ENCODE data around the gene RARB.

RARB gene

GRCh38 chr3:25460751-25461150, 32.7 kb downstream of the RARB start:
- no peak overlapping the region for H3K4me3 ChIP-seq (ENCODE audit: low read depth, low read length)
- TF ChIP-seq, protein P1, sequence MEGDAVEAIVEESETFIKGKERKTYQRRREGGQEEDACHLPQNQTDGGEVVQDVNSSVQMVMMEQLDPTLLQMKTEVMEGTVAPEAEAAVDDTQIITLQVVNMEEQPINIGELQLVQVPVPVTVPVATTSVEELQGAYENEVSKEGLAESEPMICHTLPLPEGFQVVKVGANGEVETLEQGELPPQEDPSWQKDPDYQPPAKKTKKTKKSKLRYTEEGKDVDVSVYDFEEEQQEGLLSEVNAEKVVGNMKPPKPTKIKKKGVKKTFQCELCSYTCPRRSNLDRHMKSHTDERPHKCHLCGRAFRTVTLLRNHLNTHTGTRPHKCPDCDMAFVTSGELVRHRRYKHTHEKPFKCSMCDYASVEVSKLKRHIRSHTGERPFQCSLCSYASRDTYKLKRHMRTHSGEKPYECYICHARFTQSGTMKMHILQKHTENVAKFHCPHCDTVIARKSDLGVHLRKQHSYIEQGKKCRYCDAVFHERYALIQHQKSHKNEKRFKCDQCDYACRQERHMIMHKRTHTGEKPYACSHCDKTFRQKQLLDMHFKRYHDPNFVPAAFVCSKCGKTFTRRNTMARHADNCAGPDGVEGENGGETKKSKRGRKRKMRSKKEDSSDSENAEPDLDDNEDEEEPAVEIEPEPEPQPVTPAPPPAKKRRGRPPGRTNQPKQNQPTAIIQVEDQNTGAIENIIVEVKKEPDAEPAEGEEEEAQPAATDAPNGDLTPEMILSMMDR (IDR thresholded peaks at IDR 0.05; ENCODE audit: borderline replicate concordance, insufficient read depth, low read depth, low read length) = no peak

DNA sequence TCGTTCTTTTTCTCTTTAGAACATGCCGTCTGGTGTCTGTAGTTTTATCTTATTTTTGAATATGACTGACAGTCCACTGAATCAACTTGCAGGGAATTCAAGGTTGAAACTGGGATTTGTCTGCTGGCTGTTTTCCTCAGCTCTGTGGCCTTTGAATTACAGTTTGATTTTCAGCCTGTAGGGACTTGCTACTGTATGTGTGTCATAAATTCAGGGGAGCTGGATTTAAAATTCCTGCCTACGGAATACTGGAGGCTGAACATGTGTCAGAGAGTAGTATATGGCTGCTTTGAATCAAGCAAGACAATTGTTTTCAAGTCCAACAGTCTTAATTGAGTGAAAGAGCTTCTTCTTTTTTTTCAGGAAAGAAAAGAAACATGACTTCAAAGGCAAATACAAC, 33.9 kb downstream of the RARB start:
- H3K4me3 ChIP-seq (ENCODE audit: low read depth, low read length) = no peak overlapping the region
- TF ChIP-seq, protein P1 (IDR thresholded peaks at IDR 0.05; ENCODE audit: borderline replicate concordance, insufficient read depth, low read depth, low read length) = no peak

DNA sequence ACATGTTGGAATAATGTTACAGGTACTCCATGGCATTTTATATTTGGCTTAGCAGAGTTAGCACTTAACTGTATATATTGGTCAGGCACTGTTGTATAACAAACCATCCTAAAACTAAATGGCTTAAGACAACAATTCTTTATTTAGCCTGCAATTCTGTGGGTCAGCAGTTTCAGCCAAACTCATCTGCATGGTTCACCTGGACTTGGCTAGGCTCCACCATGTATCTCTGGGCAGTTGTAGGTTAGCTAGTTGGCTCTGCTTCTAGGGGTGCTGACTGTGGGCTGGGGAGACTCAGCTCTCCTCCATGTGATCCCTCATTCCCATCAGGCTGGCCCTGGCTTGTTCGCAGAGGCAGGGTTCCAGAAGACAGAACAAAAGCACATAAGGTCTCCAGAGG, 34.4 kb downstream of the RARB start:
- no peak overlapping the region for H3K4me3 ChIP-seq (ENCODE audit: low read depth, low read length)
- TF ChIP-seq, protein P1 (IDR thresholded peaks at IDR 0.05; ENCODE audit: borderline replicate concordance, insufficient read depth, low read depth, low read length) = no peak

- H3K4me3 ChIP-seq (ENCODE audit: low read depth, low read length) = no peak overlapping the region
- TF ChIP-seq, protein P1 (IDR thresholded peaks at IDR 0.05; ENCODE audit: borderline replicate concordance, insufficient read depth, low read depth, low read length) = no peak
Measured at GRCh38 chr3:25463836-25464418, 35.9 kb downstream of the RARB start.

GRCh38 chr3:25465266-25465860, 37.3 kb downstream of the RARB start:
- no peak overlapping the region for H3K4me3 ChIP-seq (ENCODE audit: low read depth, low read length)
- TF ChIP-seq, protein P1 (IDR thresholded peaks at IDR 0.05; ENCODE audit: borderline replicate concordance, insufficient read depth, low read depth, low read length) = no peak

DNA sequence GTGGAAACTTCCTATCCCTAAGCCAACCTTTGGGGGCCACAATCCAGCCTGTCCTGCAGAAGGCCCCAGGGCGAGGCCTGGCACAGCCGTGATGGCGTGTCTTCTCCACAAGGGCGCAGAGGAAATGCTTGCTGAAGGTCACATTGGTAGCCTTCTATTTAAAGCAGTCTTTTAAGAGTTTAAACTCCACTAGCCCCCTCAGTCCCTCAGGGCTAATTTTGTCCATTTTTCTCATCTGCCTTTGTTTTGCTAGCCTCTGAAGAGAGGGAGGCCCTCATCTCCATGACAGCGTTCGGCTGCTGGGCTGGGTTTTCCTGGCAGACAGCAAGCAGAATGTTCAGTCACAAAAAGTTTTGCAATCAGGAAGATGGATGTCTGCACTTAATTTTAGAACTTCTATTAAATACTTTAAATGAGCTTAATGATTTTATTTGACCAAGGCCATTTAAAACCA, 40.8 kb downstream of the RARB start:
- no peak overlapping the region for H3K4me3 ChIP-seq (ENCODE audit: low read depth, low read length)
- TF ChIP-seq, protein P1 (IDR thresholded peaks at IDR 0.05; ENCODE audit: borderline replicate concordance, insufficient read depth, low read depth, low read length) = no peak

DNA sequence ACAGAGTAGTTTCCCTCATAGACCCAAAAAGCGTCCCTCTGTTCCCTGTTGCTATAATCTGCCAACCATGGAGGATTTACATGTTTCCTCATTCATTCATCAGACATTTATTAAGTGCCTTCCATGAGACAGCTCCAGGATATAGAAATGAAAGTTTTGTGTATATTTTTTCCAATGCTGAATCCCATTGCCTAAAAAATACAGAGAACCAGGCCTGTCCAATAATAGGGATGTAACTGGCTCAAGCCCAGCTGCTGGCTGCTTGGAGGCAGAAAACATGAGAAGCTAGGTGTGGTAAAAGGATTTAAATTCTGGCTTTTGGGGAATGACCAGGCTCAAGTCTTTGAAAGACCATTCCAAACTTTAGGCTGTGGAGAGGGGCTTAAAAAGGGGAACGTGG, 41.5 kb downstream of the RARB start:
- TF ChIP-seq, protein P1 (IDR thresholded peaks at IDR 0.05; ENCODE audit: borderline replicate concordance, insufficient read depth, low read depth, low read length) = no peak
- H3K4me3 ChIP-seq (ENCODE audit: low read depth, low read length) = no peak overlapping the region

All from GM12875 (cell line).